Esophagus muscularis mucosa (tissue), 4 donors: Measurements from ENCODE around the gene MYO1D.

ENCODE experiments used
- EP300 ChIP-seq: sonication (generic); formaldehyde crosslinking; IDR thresholded peaks from one replicate; pipeline ENCODE4 v1.6.1; 2017; ENCODE audit warnings: antibody characterized with exemption
- POLR2A ChIP-seq: fragments of 450-650 bp; IDR thresholded peaks from one replicate; pipeline ENCODE4 v1.6.1; 2017; ENCODE audit warnings: antibody characterized with exemption, moderate library complexity, mild to moderate bottlenecking, low read depth
- POLR2AphosphoS5 ChIP-seq, 2 donors: sonication (generic); formaldehyde crosslinking; IDR thresholded peaks; one replicate each; pipeline ENCODE4 v1.6.1; 2017; ENCODE audit warnings: antibody characterized with exemption in 2 of 2
- TF ChIP-seq, protein P1 (sequence below), 3 experiments: fragments of 200-600 bp in 2 of 3; fragments of 450-650 bp in 1 of 3; sonication (generic) in 2 of 3; IDR thresholded peaks; one replicate each; pipeline ENCODE4 v1.5.1; 2017 to 2019; ENCODE audit warnings: antibody characterized with exemption in 3 of 3, mild to moderate bottlenecking in 2 of 3, moderate library complexity in 1 of 3

DNA sequence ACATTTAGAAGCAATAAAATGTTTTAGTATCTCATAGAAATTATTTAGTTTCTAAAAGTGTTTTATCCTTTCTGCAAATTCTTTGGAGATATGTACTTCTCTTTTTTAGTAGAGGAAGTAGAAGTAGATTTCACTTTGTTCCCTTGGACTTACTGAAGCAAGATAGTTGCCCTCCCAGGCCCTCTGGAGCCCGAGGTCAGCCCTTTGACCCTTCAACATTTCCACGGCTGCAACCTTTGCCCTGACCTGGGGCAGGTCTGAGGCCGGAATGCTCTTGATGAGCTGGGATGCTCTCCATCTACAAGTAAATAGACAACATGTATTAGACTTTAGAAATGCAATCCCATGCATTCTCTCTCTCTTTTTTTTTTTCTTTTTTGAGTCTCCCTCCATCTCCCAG lies 222.6 kb downstream of the MYO1D start:
- no peak for TF ChIP-seq POLR2AphosphoS5 (IDR thresholded peaks at IDR 0.05)
- TF ChIP-seq, protein P1, sequence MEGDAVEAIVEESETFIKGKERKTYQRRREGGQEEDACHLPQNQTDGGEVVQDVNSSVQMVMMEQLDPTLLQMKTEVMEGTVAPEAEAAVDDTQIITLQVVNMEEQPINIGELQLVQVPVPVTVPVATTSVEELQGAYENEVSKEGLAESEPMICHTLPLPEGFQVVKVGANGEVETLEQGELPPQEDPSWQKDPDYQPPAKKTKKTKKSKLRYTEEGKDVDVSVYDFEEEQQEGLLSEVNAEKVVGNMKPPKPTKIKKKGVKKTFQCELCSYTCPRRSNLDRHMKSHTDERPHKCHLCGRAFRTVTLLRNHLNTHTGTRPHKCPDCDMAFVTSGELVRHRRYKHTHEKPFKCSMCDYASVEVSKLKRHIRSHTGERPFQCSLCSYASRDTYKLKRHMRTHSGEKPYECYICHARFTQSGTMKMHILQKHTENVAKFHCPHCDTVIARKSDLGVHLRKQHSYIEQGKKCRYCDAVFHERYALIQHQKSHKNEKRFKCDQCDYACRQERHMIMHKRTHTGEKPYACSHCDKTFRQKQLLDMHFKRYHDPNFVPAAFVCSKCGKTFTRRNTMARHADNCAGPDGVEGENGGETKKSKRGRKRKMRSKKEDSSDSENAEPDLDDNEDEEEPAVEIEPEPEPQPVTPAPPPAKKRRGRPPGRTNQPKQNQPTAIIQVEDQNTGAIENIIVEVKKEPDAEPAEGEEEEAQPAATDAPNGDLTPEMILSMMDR (IDR thresholded peaks at IDR 0.05) = no peak
- no peak for TF ChIP-seq POLR2A
- TF ChIP-seq EP300 = no peak
